ENCODE data around the gene MSRB2. TPM values are rescaled to one million over a fixed set of nuclear protein-coding genes. Genes with fewer than 3 reads are reported as not detected.

Gene MSRB2
- total RNA-seq, 4 donors from 2014 or later: 24.3 to 43.5 (median 29.4) TPM

DNA sequence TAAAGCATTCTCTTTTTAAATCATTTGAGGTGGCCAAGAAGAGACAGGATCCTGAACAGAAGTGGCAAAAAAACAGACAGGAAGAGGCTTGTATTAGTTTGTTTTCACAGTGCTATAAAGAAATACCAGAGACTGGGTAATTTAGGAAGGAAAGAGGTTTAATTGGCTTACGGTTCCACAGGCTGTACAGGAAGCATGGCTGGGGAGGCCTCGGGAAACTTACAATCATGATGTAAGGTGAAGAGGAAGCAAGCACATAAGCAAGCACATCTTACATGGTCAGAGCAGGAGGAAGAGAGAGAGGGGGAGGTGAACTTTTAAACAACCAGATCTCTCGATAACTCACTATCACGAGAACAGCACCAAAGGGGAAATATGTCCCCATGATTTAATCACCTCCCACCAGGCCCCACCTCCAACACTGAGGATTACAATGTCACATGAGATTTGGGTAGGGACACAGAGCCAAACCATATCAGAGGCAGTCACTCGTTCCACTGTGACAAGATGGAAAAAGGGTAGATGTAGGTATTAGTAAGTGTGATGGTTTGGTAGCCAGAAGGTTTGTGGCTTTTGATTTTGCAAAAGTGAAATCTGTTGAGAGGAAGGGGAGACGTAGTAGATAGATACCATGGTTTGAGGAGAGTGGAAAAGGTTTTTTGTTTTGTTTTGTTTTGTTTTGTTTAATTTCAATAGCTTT lies 5.1 kb downstream of the MSRB2 start:
- Histone ChIP-seq H3K4me1 (peaks cover 32 to 33% of the 10 kb centered on the region in 2 donors), H3K27ac (no peak overlapping the region), H3K36me3 (peaks cover 0 to 5% of the 10 kb centered on the region in 2 donors), H3K9me3 (no peaks in the 10 kb centered on the region), H3K27me3 (no peaks in the 10 kb centered on the region), H3K4me3 (no peak overlapping the region)
- TF ChIP-seq POLR2A (IDR thresholded peaks at IDR 0.05): no peak
- no peak for TF ChIP-seq CTCF (IDR thresholded peaks at IDR 0.05 in 4 of 5, conservative IDR thresholded peaks at IDR 0.05 in 1 of 5)
- intact Hi-C loops (cut with DNase I; ENCODE audit: low total_unique reads) (no loop called here), in situ Hi-C loops (cut with MboI; ENCODE audit: low sequenced_read_pairs in 4 of 4) (no loop called here)
- ATAC-seq (no peak), DNase-seq (no peak)

DNA sequence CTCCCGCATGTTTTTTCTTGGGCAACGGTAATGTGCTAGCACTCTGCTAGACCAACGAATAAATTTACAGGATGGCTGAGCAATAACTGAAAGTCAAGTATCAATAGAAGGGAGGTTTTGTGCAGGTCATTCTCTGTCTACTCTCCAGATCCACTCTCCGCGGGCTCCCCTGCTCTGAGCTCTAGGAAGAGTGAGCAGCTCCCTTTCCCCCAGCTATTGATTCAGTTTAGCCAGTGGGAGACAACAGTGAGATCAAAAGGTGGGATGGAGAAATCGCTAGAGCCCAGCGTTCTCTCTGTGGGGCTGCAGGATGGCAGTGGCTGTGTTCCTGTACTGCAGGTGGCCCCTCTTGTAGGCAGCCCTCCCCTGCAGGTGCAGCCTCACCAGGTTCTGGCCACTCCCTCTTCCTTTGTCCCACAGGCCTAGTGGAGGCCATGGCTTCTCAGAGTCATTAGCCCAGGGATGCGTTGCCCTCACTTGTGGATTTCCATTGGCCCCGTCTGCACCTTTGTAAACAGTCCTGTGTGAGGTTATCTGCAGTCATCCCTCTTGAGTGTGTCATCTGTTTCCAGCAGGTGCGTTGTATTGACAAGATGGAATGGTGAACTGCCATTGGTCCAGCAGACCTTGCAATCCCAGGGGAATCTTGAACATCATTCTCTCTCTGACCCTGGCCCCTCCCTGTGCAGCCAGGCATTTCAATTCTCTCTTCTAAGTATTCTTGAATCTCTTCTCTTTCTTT lies 11.1 kb downstream of the MSRB2 start:
- in situ Hi-C loops (cut with MboI; ENCODE audit: low sequenced_read_pairs in 4 of 4): no loop called here
- Histone ChIP-seq H3K4me3 (no peak overlapping the region), H3K36me3 (peaks cover 2 to 43% of the 10 kb centered on the region in 2 donors), H3K4me1 (peaks cover 6 to 8% of the 10 kb centered on the region in 2 donors), H3K27me3 (no peaks in the 10 kb centered on the region), H3K9me3 (no peaks in the 10 kb centered on the region), H3K27ac (no peak overlapping the region)
- DNase-seq (no peak), ATAC-seq (no peak)
- intact Hi-C loops (cut with DNase I; ENCODE audit: low total_unique reads): no loop called here
- TF ChIP-seq POLR2A (IDR thresholded peaks at IDR 0.05): no peak
- TF ChIP-seq CTCF (IDR thresholded peaks at IDR 0.05 in 4 of 5, conservative IDR thresholded peaks at IDR 0.05 in 1 of 5): no peak

GRCh38 chr10:23110722-23111516 lies 15.5 kb downstream of the MSRB2 start:
- Histone ChIP-seq H3K4me1 (no peaks in the 10 kb centered on the region), H3K9me3 (no peaks in the 10 kb centered on the region), H3K4me3 (no peak overlapping the region), H3K36me3 (peaks cover 2 to 63% of the 10 kb centered on the region in 2 donors), H3K27me3 (no peaks in the 10 kb centered on the region), H3K27ac (no peak overlapping the region)
- in situ Hi-C loops (cut with MboI; ENCODE audit: low sequenced_read_pairs in 4 of 4): no loop called here
- TF ChIP-seq CTCF (IDR thresholded peaks at IDR 0.05 in 4 of 5, conservative IDR thresholded peaks at IDR 0.05 in 1 of 5) (no peak), POLR2A (IDR thresholded peaks at IDR 0.05) (no peak)
- DNase-seq: no peak
- intact Hi-C loops (cut with DNase I; ENCODE audit: low total_unique reads): no loop called here
- no peak for ATAC-seq

- DNase-seq (no peak), ATAC-seq (no peak)
- Histone ChIP-seq H3K27me3 (no peaks in the 10 kb centered on the region), H3K27ac (no peak overlapping the region), H3K4me1 (no peaks in the 10 kb centered on the region), H3K4me3 (no peak overlapping the region), H3K9me3 (no peaks in the 10 kb centered on the region), H3K36me3 (peaks cover 2 to 59% of the 10 kb centered on the region in 2 donors)
- TF ChIP-seq CTCF (IDR thresholded peaks at IDR 0.05 in 4 of 5, conservative IDR thresholded peaks at IDR 0.05 in 1 of 5): no peak
- TF ChIP-seq POLR2A (IDR thresholded peaks at IDR 0.05): no peak
- in situ Hi-C loops (cut with MboI; ENCODE audit: low sequenced_read_pairs in 4 of 4) (no loop called here), intact Hi-C loops (cut with DNase I; ENCODE audit: low total_unique reads) (no loop called here)
Observed at GRCh38 chr10:23111517-23112286, 16.3 kb downstream of the MSRB2 start.
